ENCODE measurements around the gene EMX2.

DNA sequence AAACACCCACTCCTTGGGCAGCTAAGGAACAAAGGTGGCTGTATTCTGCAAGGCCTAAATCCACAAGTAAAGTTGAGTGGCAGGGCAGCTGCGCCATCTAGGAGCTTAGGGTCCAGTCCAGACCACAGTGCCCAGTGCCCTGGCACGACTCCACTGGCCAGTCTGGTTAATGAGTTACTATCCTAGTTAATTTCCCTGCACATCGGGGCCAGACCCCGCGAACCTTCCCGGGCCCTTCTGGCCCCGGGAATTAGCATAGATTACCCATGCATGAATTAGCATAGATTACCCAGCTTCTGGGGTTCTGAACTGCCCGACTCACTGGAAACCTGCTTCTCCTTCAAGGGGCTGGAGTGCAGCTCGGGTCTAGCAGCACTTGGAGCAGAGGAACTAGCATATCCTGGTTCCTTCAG, 3.2 kb upstream of the EMX2 start:
- TF ChIP-seq EZH2phosphoT487 (IDR thresholded peaks at IDR 0.05; ENCODE audit: insufficient read depth, low read depth), result no peak
- no peak for TF ChIP-seq EZH2 (IDR thresholded peaks at IDR 0.05; ENCODE audit: insufficient read depth, poor library complexity, severe bottlenecking)
